Endodermal cell (in vitro differentiated cells): ENCODE results near the gene PROM1. TPM values are rescaled to one million over a fixed set of nuclear protein-coding genes. Genes with fewer than 3 reads are reported as not detected.
A peak's percentile ranks its signal among the peaks of the same experiment; 100 is the strongest.

Experiments
- DNase-seq: peaks from one replicate; pipeline ENCODE4 v3.0.0-alpha.2; 2017
- H3K27ac ChIP-seq: 2 replicates; pipeline ENCODE4 v1.5.1; 2013; ENCODE audit warnings: mild to moderate bottlenecking, low read depth, low read length, moderate library complexity
- H3K27me3 ChIP-seq: 2 replicates; pipeline ENCODE4 v1.6.1; 2013; ENCODE audit warnings: mild to moderate bottlenecking, low read length, moderate library complexity; ENCODE audit not compliant: insufficient read depth, control insufficient read depth, poor library complexity, severe bottlenecking
- H3K36me3 ChIP-seq: 2 replicates; pipeline ENCODE4 v1.7.0; 2013; ENCODE audit warnings: mild to moderate bottlenecking, low read length, moderate library complexity; ENCODE audit not compliant: control insufficient read depth, insufficient read depth
- H3K4me1 ChIP-seq: one replicate; pipeline ENCODE4 v1.7.0; 2013; ENCODE audit warnings: low read length; ENCODE audit not compliant: control insufficient read depth, insufficient read depth
- H3K4me3 ChIP-seq: 2 replicates; pipeline ENCODE4 v1.5.1; 2013; ENCODE audit warnings: mild to moderate bottlenecking, low read length, moderate library complexity
- H3K9ac ChIP-seq: 2 replicates; pipeline ENCODE4 v1.6.1; 2013; ENCODE audit warnings: mild to moderate bottlenecking, low read length, moderate library complexity; ENCODE audit not compliant: poor library complexity, severe bottlenecking; ENCODE audit errors: extremely low read depth
- H3K9me3 ChIP-seq: 2 replicates; pipeline ENCODE4 v1.6.1; 2013; ENCODE audit warnings: mild to moderate bottlenecking, low read length, moderate library complexity; ENCODE audit not compliant: control insufficient read depth
- H3K27ac Mint-ChIP-seq: 2 replicates; pipeline ENCODE4 v1.8.0; 2020; ENCODE audit warnings: mixed read lengths
- H3K27me3 Mint-ChIP-seq: 2 replicates; pipeline ENCODE4 v1.8.0; 2021; ENCODE audit warnings: mild to moderate bottlenecking, mixed read lengths; ENCODE audit not compliant: insufficient read depth
- H3K36me3 Mint-ChIP-seq: 2 replicates; pipeline ENCODE4 v1.8.0; 2020; ENCODE audit warnings: low read depth, mixed read lengths
- H3K4me1 Mint-ChIP-seq: 2 replicates; pipeline ENCODE4 v1.8.0; 2020; ENCODE audit warnings: mixed read lengths
- H3K4me3 Mint-ChIP-seq: 2 replicates; pipeline ENCODE4 v1.8.0; 2020; ENCODE audit warnings: mild to moderate bottlenecking, moderate library complexity, mixed read lengths
- H3K9me3 Mint-ChIP-seq: 2 replicates; pipeline ENCODE4 v1.8.0; 2020; ENCODE audit warnings: mild to moderate bottlenecking, mixed read lengths
- WGBS, 2 experiments: methylation state at CpG; one replicate each; pipeline versions ENCODE4 v1.1.5 to v1.1.7; 2013; ENCODE audit warnings: missing lambda C conversion rate in 2 of 2, mixed read lengths in 1 of 2; ENCODE audit not compliant: insufficient coverage in 1 of 2, insufficient read length in 1 of 2; 5-methylcytosine and 5-hydroxymethylcytosine counted together
- total RNA-seq, 2 donors: library from RNA; stranded (reverse); fragmentation: NEBNext Ultra II Directional in 1 of 2; extraction: Animal tissue kit (Norgen Biotek cat#: 25700) in 1 of 2; gene quantifications; 2 replicates in 1 of 2; 3 replicates in 1 of 2; pipeline ENCODE4 v1.2.1, GENCODE V29; 2021
- TF ChIP-seq, protein P1 (sequence below): fragments of 200-600 bp; sonication (generic); conservative IDR thresholded peaks from 2 replicates; pipeline ENCODE4 v1.5.0; 2021; ENCODE audit warnings: antibody characterized with exemption, mild to moderate bottlenecking

The PROM1 gene
- total RNA-seq, 2 donors from 2014 or later, result 38.6 to 51.6 TPM

GRCh38 chr4:15982842-15983524 lies 100.8 kb downstream of the PROM1 start:
- Mint-ChIP-seq H3K27ac (no peak overlapping the region), H3K36me3 (peaks cover 71% of the 10 kb centered on the region)
- 91 to 92% methylated on average over 8 of the region's 8 CpGs for WGBS, 2 experiments

GRCh38 chr4:15976456-15977447 lies 107.1 kb downstream of the PROM1 start:
- Mint-ChIP-seq H3K27me3 (no peaks in the 10 kb centered on the region), H3K4me1 (peaks cover 4% of the 10 kb centered on the region), H3K36me3 (peaks cover 23% of the 10 kb centered on the region), H3K4me3 (no peak overlapping the region), H3K27ac (peak overlapping the region; percentile 46), H3K9me3 (no peaks in the 10 kb centered on the region)
- Histone ChIP-seq H3K27ac (no peak overlapping the region), H3K4me1 (no peaks in the 10 kb centered on the region), H3K4me3 (no peak overlapping the region), H3K36me3 (no peaks in the 10 kb centered on the region), H3K27me3 (no peaks in the 10 kb centered on the region), H3K9me3 (no peaks in the 10 kb centered on the region), H3K9ac (no peak overlapping the region)
- TF ChIP-seq, protein P1, sequence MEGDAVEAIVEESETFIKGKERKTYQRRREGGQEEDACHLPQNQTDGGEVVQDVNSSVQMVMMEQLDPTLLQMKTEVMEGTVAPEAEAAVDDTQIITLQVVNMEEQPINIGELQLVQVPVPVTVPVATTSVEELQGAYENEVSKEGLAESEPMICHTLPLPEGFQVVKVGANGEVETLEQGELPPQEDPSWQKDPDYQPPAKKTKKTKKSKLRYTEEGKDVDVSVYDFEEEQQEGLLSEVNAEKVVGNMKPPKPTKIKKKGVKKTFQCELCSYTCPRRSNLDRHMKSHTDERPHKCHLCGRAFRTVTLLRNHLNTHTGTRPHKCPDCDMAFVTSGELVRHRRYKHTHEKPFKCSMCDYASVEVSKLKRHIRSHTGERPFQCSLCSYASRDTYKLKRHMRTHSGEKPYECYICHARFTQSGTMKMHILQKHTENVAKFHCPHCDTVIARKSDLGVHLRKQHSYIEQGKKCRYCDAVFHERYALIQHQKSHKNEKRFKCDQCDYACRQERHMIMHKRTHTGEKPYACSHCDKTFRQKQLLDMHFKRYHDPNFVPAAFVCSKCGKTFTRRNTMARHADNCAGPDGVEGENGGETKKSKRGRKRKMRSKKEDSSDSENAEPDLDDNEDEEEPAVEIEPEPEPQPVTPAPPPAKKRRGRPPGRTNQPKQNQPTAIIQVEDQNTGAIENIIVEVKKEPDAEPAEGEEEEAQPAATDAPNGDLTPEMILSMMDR, result peak; percentile 57
- WGBS, 2 experiments, result 86 to 87% methylated on average over 5 to 7 of the region's 7 CpGs
- DNase-seq, result peak; percentile 79

More at GRCh38 chr4:15982842-15983524, 100.8 kb downstream of the PROM1 start:
- TF ChIP-seq, protein P1, result no peak
- Histone ChIP-seq H3K9ac (no peak overlapping the region), H3K9me3 (no peaks in the 10 kb centered on the region), H3K4me1 (no peaks in the 10 kb centered on the region), H3K27me3 (no peaks in the 10 kb centered on the region), H3K36me3 (peaks cover 21% of the 10 kb centered on the region), H3K4me3 (no peak overlapping the region), H3K27ac (peak overlapping the region; percentile 2)
- H3K4me3 Mint-ChIP-seq, result no peak overlapping the region
- peaks cover 2% of the 10 kb centered on the region for H3K9me3 Mint-ChIP-seq
- H3K27me3 Mint-ChIP-seq, result no peaks in the 10 kb centered on the region
- H3K4me1 Mint-ChIP-seq, result peaks cover 6% of the 10 kb centered on the region
- DNase-seq, result peak; percentile 53

DNA sequence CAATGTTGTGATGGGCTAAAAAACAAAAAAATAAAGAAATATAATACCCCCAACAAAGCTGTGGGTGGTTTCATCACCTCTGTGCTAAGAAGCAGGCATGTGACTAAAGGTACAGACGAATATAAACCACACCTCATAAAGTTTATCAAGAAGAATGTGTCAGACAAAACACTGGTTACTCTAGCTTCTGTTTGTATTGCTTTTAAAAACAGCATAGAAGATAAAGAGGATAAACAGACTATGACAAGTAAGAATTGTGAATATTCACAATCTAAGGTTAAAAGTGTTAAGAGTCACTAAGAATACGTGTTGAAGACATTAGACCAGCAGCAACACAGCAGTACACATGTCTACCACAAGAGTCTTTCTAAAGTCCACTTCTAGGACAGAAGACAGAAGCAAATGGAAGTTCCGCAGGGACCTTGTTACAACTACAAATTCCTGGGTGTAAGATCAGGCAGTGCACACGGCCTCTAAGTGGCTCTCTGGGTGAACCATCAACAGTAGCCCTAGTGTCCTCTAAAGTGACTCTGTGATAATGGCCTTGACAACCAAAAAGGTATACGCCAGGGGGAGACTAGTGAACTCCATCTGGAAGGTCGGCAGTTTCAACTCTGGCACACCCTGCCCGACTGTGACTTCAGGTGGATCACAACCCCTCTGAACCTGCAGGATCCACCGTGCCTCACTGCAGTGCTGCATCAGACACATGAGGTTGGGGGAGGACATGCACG lies 112.6 kb downstream of the PROM1 start:
- WGBS, 2 experiments, result 90 to 97% methylated on average over 9 of the region's 9 CpGs
- H3K9ac ChIP-seq, result no peak overlapping the region
- Mint-ChIP-seq H3K36me3 (peaks cover 34% of the 10 kb centered on the region), H3K4me1 (no peaks in the 10 kb centered on the region), H3K9me3 (peaks cover 3% of the 10 kb centered on the region), H3K27ac (no peak overlapping the region), H3K4me3 (no peak overlapping the region), H3K27me3 (no peaks in the 10 kb centered on the region)
- no peak overlapping the region for H3K4me3 ChIP-seq
- H3K9me3 ChIP-seq, result peaks cover 3% of the 10 kb centered on the region
- H3K27me3 ChIP-seq, result no peaks in the 10 kb centered on the region
- TF ChIP-seq, protein P1, result no peak
- no peak overlapping the region for H3K27ac ChIP-seq
- no peaks in the 10 kb centered on the region for H3K36me3 ChIP-seq
- H3K4me1 ChIP-seq, result no peaks in the 10 kb centered on the region
- DNase-seq, result peak; percentile 34
